ENCODE measurements around the gene PMEPA1.

DNA sequence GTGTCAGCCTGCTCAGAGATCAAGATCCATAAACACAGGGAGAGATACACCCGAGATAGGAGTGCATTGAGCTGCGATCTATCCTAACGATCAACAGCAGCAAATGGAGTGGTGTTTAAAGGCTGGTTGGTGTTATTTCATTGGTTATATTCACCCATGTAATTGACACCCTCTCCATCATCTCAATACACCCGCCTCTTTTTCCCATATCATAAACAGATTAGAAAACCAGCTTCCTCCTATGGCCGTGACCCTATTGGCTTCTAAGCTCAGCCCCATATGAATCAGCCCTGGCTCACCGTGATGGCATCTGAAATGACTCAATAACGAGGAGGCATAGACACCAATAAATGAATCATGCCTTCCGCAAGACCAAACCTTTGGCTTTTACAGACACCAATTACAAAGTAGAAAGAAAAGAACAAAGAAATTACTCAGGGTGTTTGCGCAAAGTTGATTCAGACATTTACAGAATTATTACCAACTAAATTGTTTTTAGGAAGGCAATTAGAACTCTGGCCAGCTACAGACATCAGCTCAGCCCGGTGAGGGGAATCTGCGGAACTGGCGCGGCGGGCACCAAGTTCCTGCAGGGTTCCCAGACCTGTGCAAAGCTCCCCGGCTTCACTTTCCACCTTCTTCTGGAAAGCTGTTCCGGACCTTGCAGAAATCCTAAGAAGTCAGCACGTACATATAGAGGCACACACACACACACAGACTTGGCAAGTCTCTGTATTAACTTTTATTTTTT, 11.5 kb downstream of the PMEPA1 start:
- TF ChIP-seq POLR2A (IDR thresholded peaks at IDR 0.05; ENCODE audit: low read depth, low read length) (no peak), TAF1 (IDR thresholded peaks at IDR 0.05; ENCODE audit: low read depth, low read length) (no peak)
